Activated CD8-positive, alpha-beta T cell treated with anti-CD3 and anti-CD28 coated beads for 36 hours (primary cell): ENCODE results near the gene PLSCR3. TPM values are rescaled to one million over a fixed set of nuclear protein-coding genes. Genes with fewer than 3 reads are reported as not detected.

ENCODE experiments used
- ATAC-seq: fragments of 200-7000 bp; cut with Tn5 transposase; one replicate; pipeline ENCODE4 v1.10.0; 2021; ENCODE audit warnings: mild to moderate bottlenecking, moderate library complexity
- CTCF ChIA-PET: fragments of 350-600 bp; sonication (Branson Sonifier 250); formaldehyde crosslinking; loops from one replicate; lab custom pipeline; 2021; ENCODE audit warnings: antibody characterized with exemption; lab: Charles Lee
- POLR2A ChIA-PET: fragments of 350-600 bp; sonication (Branson Sonifier 250); formaldehyde crosslinking; loops from one replicate; lab custom pipeline; 2021; ENCODE audit warnings: antibody characterized with exemption; lab: Charles Lee
- DNase-seq: peaks from one replicate; pipeline ENCODE4 v3.0.0-alpha.2; 2020
- H3K27ac Mint-ChIP-seq: one replicate; pipeline ENCODE4 v1.8.0; 2021; ENCODE audit warnings: mild to moderate bottlenecking, mixed read lengths
- H3K27me3 Mint-ChIP-seq: one replicate; pipeline ENCODE4 v1.8.0; 2021; ENCODE audit warnings: mixed read lengths
- H3K36me3 Mint-ChIP-seq: one replicate; pipeline ENCODE4 v1.8.0; 2021; ENCODE audit warnings: low read depth, mixed read lengths
- H3K4me1 Mint-ChIP-seq: one replicate; pipeline ENCODE4 v1.8.0; 2021; ENCODE audit warnings: low read depth, mixed read lengths
- H3K4me3 Mint-ChIP-seq: one replicate; pipeline ENCODE4 v1.8.0; 2021; ENCODE audit warnings: mild to moderate bottlenecking, moderate library complexity, mixed read lengths
- H3K9me3 Mint-ChIP-seq: one replicate; pipeline ENCODE4 v1.8.0; 2021; ENCODE audit warnings: mixed read lengths
- CTCF ChIP-seq: fragments of 200-600 bp; IDR thresholded peaks from one replicate; pipeline ENCODE4 v1.8.0; 2022; ENCODE audit warnings: antibody characterized with exemption, mild to moderate bottlenecking
- intact Hi-C: fragments of 100-400 bp; cut with micrococcal nuclease; formaldehyde crosslinking; loops from one replicate; pipeline ENCODE4 v1.10.0; 2022
- total RNA-seq, 2 experiments: library from RNA; stranded (reverse); gene quantifications; one replicate each; pipeline ENCODE4 v1.2.3, GENCODE V29; 2021

PLSCR3 gene
- total RNA-seq, 2 experiments from 2014 or later, result 62.6 to 71.1 TPM

DNA sequence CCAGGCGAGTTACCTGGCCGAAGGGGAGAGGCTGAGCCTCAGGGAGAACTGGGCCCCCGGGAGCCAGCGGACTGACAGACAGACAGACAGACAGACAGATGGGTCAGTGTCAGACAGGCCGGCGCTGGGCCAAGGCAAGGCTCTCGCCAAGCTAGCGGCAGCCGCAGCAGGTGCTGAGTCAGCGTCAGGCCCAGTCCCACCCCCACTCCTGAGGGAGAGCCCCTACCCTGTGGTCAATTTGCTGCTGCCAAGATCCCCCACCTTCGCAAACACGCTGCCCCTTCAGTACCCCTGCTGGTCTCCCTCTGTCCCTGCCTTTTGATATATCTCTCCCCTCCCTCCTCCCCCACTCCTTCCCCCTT lies 46.5 kb upstream of the PLSCR3 start:
- H3K27ac Mint-ChIP-seq, result no peak overlapping the region
- DNase-seq (peak; percentile 64), ATAC-seq (no peak)

GRCh38 chr17:7440113-7440833 lies 45.9 kb upstream of the PLSCR3 start:
- POLR2A ChIA-PET, result interaction anchor here (0.6 to 8.8 kb wide), 7 partner anchors 13 to 247 kb away, joined by 3 to 83 read pairs (median 5); partner anchors contain the start of genes POLR2A and TP53
- intact Hi-C loops, result no loop called here
- CTCF ChIA-PET, result interaction anchor here (0.7 to 2.0 kb wide), 8 partner anchors 13 to 116 kb away, joined by 3 to 12 read pairs (median 4); no protein-coding TSS in a partner anchor
- H3K4me1 Mint-ChIP-seq, result peaks cover 31% of the 10 kb centered on the region
- ATAC-seq, result no peak
- no peaks in the 10 kb centered on the region for H3K9me3 Mint-ChIP-seq
- peak; percentile 78 for DNase-seq
- peaks cover 21% of the 10 kb centered on the region for H3K36me3 Mint-ChIP-seq
- TF ChIP-seq CTCF, result no peak
- peaks cover 49% of the 10 kb centered on the region for H3K27me3 Mint-ChIP-seq
- H3K4me3 Mint-ChIP-seq, result peak overlapping the region; percentile 94
- peak overlapping the region; percentile 70 for H3K27ac Mint-ChIP-seq

More for the DNA sequence above, 46.5 kb upstream of the PLSCR3 start:
- Mint-ChIP-seq H3K36me3 (peaks cover 21% of the 10 kb centered on the region), H3K4me3 (peak overlapping the region; percentile 94), H3K4me1 (peaks cover 36% of the 10 kb centered on the region), H3K9me3 (no peaks in the 10 kb centered on the region), H3K27me3 (peaks cover 54% of the 10 kb centered on the region)
- intact Hi-C loops, result no loop called here
- CTCF ChIA-PET, result interaction anchor here (0.7 to 2.0 kb wide), 10 partner anchors 12 to 247 kb away, joined by 3 to 13 read pairs (median 4); partner anchors contain the start of genes NEURL4 and SENP3
- no peak for TF ChIP-seq CTCF
- POLR2A ChIA-PET, result interaction anchor here (0.6 to 8.8 kb wide), 6 partner anchors 13 to 246 kb away, joined by 3 to 83 read pairs (median 15); partner anchors contain the start of genes POLR2A and ZBTB4

- ATAC-seq, result no peak
- CTCF ChIA-PET, result interaction anchor here (0.7 to 2.0 kb wide), 5 partner anchors 15 to 83 kb away, joined by 3 to 12 read pairs (median 4); no protein-coding TSS in a partner anchor
- Mint-ChIP-seq H3K36me3 (peaks cover 21% of the 10 kb centered on the region), H3K27ac (peak within 1 kb of the TSS; percentile 70), H3K9me3 (no peaks in the 10 kb centered on the region), H3K4me3 (peak within 1 kb of the TSS; percentile 94), H3K4me1 (peaks cover 31% of the 10 kb centered on the region), H3K27me3 (peaks cover 45% of the 10 kb centered on the region)
- intact Hi-C loops, result loop anchor here (5.0 kb wide), 3 partner anchors 43 to 123 kb away; partner anchors contain the start of genes KCTD11, POLR2A, SENP3 and SLC35G6
- TF ChIP-seq CTCF, result no peak
- POLR2A ChIA-PET, result interaction anchor here (1.2 to 8.8 kb wide), 5 partner anchors 13 to 248 kb away, joined by 3 to 83 read pairs (median 20); partner anchors contain the start of genes POLR2A and TP53
- DNase-seq, result peak; percentile 15
Observed at GRCh38 chr17:7439462-7440112, 45.3 kb upstream of the PLSCR3 start, which contains the start of gene FGF11. FGF11 (plus strand) TSS chr17:7439512; CDS start chr17:7439621, 109 bp downstream.

- peaks cover 21% of the 10 kb centered on the region for H3K36me3 Mint-ChIP-seq
- peak overlapping the region; percentile 20 for H3K27ac Mint-ChIP-seq
- intact Hi-C loops, result loop anchor here (5.0 kb wide), 3 partner anchors 43 to 123 kb away; partner anchors contain the start of genes KCTD11, POLR2A, SENP3 and SLC35G6
- POLR2A ChIA-PET, result interaction anchor here (0.5 to 8.8 kb wide), 7 partner anchors 12 to 249 kb away, joined by 3 to 83 read pairs (median 20); partner anchors contain the start of genes POLR2A, SLC35G6, TP53 and ZBTB4
- TF ChIP-seq CTCF, result no peak
- ATAC-seq (no peak), DNase-seq (no peak)
- H3K9me3 Mint-ChIP-seq, result no peaks in the 10 kb centered on the region
- CTCF ChIA-PET, result interaction anchor here (0.7 to 4.4 kb wide), 5 partner anchors 16 to 122 kb away, joined by 3 to 68 read pairs (median 48); partner anchors contain the start of genes PLSCR3, SLC35G6, TMEM95 and ZBTB4
- H3K4me3 Mint-ChIP-seq, result peak overlapping the region; percentile 94
- H3K4me1 Mint-ChIP-seq, result peaks cover 31% of the 10 kb centered on the region
- H3K27me3 Mint-ChIP-seq, result peaks cover 39% of the 10 kb centered on the region
Observed at GRCh38 chr17:7438656-7439460, 44.5 kb upstream of the PLSCR3 start.
